Brain microvascular endothelial cell (primary cell): ENCODE measurements around the gene SESTD1.
"Not testable (repeated sequence)": the region's sequence is repeated elsewhere in the genome, so short reads cannot be mapped to it uniquely, and the experiment has no call there.

Experiments used
- DNase-seq: peaks from one replicate; pipeline ENCODE4 v3.0.0-alpha.2; 2020
- H3K27ac ChIP-seq: fragments of 250-450 bp; sonication (Bioruptor Pico); 2 replicates; pipeline ENCODE4 v1.5.1; 2020; ENCODE audit warnings: mild to moderate bottlenecking, moderate library complexity
- H3K27me3 ChIP-seq: fragments of 250-450 bp; sonication (Bioruptor Pico); replicated peaks from 2 replicates; pipeline ENCODE4 v1.5.1; 2020; ENCODE audit warnings: mild to moderate bottlenecking
- H3K36me3 ChIP-seq: fragments of 250-450 bp; sonication (Bioruptor Pico); replicated peaks from 2 replicates; pipeline ENCODE4 v1.5.1; 2020; ENCODE audit warnings: mild to moderate bottlenecking
- H3K4me3 ChIP-seq: 2 replicates; pipeline ENCODE4 v1.5.1; 2011; ENCODE audit warnings: low read depth, mild to moderate bottlenecking, control low read depth, low read length, moderate library complexity
- in situ Hi-C: cut with HindIII; loops from 2 replicates; pipeline ENCODE4 v1.10.0; 2017; ENCODE audit warnings: low sequenced_read_pairs, low pct_ligation_motif_present
- TF ChIP-seq, protein P1 (sequence below): IDR thresholded peaks from 2 replicates; pipeline ENCODE4 v1.5.1; 2011; ENCODE audit warnings: low read depth, mild to moderate bottlenecking, moderate library complexity, low read length, control low read depth, inconsistent platforms; ENCODE audit errors: missing control alignments

Gene SESTD1

DNA sequence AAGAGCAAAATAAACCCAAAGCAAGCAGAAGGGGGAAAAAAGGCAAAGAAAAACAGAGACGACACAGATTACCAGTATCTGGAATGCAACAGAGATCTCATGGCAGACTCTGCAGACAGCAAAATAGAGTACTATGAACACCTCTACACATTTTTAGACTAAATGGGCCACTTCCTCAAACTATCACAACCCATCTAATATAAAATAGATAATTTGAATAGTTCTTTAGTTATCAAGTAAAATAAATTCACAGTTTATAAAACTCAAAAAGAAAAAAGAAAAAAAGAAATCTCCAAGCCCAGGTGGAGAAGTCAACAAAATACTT, 16.6 kb downstream of the SESTD1 start:
- no peak overlapping the region for H3K4me3 ChIP-seq
- no peak for DNase-seq
- no peaks in the 10 kb centered on the region for H3K36me3 ChIP-seq
- in situ Hi-C loops, result no loop called here
- H3K27ac ChIP-seq, result no peak overlapping the region
- TF ChIP-seq, protein P1, sequence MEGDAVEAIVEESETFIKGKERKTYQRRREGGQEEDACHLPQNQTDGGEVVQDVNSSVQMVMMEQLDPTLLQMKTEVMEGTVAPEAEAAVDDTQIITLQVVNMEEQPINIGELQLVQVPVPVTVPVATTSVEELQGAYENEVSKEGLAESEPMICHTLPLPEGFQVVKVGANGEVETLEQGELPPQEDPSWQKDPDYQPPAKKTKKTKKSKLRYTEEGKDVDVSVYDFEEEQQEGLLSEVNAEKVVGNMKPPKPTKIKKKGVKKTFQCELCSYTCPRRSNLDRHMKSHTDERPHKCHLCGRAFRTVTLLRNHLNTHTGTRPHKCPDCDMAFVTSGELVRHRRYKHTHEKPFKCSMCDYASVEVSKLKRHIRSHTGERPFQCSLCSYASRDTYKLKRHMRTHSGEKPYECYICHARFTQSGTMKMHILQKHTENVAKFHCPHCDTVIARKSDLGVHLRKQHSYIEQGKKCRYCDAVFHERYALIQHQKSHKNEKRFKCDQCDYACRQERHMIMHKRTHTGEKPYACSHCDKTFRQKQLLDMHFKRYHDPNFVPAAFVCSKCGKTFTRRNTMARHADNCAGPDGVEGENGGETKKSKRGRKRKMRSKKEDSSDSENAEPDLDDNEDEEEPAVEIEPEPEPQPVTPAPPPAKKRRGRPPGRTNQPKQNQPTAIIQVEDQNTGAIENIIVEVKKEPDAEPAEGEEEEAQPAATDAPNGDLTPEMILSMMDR, result no peak
- H3K27me3 ChIP-seq, result no peaks in the 10 kb centered on the region

DNA sequence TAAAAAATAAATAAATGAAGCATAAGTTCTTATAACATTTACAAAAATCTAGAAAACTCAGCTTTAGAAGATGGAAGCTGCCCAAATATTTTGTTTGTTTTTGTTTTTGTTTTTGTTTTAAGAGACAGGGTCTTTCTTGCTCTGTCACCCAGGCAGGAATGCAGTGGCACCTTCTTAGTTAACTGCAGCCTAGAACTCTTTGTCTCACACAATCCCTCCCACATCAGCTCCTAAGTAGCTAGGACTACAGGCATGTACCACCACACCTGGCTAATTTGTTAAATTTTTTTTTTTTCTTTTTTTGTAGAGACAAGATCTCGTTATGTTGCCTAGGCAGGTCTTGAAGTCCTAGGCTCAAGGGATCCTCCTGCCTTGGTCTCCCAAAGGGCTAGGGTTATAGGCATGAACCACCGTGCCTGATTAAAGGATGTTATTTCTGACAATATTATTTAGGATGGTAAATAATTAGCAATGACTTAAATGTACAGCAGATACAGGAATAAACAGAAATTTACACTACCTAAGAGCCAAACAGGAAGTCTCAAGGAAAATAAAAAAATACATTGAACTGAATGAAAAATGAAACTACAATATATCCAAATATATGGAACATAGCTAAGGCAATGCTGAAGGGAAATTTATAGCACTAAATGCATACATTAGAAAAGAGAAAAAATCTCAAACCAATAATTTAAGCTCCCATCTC, 17.2 kb downstream of the SESTD1 start:
- DNase-seq, result no peak
- Histone ChIP-seq H3K4me3 (no peak overlapping the region), H3K36me3 (no peaks in the 10 kb centered on the region), H3K27me3 (no peaks in the 10 kb centered on the region), H3K27ac (no peak overlapping the region)
- TF ChIP-seq, protein P1, result no peak
- in situ Hi-C loops, result no loop called here

DNA sequence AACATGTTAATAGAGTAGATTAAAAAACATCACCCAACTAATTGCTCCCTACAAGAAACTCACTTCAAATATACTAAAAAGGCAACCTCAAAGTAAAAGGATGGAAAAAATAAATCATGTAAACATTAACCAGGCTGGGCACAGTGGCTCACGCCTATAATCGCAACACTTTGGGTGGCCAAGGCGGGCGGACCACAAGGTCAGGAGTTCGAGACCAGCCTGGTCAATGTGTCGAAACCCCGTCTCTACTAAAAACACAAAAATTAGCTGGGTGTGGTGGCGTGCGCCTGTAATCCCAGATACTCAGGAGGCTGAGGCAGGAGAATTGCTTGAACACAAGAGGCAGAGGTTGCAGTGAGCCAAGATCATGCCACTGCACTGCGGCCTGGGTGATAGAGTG, 18.8 kb downstream of the SESTD1 start:
- H3K36me3 ChIP-seq, H3K27ac ChIP-seq, in situ Hi-C loops, H3K27me3 ChIP-seq, H3K4me3 ChIP-seq, DNase-seq: not testable (repeated sequence)

DNA sequence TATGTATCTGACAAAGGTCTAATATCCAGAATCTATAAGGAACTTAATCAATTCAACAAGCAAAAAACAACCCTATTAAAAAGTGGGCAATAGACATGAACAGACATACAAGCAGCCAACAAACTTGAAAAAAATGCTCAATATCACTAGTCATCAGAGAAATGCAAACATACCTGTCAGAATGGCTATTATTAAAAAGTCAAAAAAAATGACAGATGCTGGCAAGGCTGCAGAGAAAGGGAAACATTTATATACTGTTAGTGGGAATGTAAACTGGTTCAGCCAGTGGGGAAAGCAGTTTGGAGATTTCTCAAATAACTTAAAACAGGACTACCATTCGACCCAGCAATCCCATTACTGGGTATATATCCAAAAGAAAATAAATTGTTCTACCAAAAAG, 21.6 kb downstream of the SESTD1 start:
- Histone ChIP-seq H3K27ac (no peak overlapping the region), H3K36me3 (no peaks in the 10 kb centered on the region), H3K4me3 (no peak overlapping the region), H3K27me3 (no peaks in the 10 kb centered on the region)
- in situ Hi-C loops, result no loop called here
- no peak for DNase-seq
- TF ChIP-seq, protein P1, result no peak

DNA sequence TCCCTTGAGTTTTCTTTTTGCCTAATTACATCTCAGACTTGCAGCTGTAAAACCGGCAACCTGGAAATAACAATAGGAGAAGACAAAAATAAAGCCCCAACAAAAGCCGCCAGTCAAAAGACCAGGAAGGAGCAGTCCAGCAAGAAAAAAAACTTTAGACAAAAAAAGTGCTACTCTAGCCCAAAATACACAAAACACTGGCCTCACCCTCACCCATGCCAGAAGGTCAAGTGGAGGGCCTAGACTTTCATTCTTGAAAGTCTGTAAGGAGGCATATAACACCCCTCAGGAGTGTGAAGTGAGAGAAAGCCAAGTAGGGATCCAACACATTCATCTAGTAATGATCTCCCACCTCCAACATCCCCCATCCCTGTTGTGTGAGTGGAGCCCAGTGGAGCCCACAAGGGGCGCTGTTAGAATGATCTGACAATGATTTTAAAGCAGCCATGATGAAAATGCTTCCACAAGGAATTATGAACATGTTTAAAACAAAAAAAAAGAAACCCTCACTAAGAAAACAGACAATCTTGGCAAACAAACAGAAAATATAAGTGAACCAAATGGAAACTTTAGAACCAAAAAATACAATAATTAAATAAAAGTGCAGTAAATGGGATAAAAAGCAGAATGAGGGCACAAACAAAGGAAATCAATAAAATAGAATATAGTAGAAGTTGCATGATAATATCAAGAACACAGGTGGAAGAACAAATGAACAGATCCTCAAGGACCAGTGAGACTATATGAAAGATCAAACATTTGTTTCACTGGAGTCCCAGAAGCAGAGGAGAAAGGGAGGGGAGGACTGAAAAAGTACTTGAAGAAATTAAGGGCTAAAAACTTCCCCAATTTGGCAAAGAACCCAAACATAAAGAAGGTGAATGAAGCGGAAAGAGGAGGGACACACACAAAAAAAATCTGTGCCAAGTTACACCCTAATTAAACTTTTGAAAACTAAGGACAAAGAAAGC, 23.9 kb downstream of the SESTD1 start:
- DNase-seq, result no peak
- H3K27ac ChIP-seq, result no peak overlapping the region
- no peak overlapping the region for H3K4me3 ChIP-seq
- H3K36me3 ChIP-seq, result no peaks in the 10 kb centered on the region
- H3K27me3 ChIP-seq, result no peaks in the 10 kb centered on the region
- in situ Hi-C loops, result no loop called here
- TF ChIP-seq, protein P1, result peak; percentile 41

DNA sequence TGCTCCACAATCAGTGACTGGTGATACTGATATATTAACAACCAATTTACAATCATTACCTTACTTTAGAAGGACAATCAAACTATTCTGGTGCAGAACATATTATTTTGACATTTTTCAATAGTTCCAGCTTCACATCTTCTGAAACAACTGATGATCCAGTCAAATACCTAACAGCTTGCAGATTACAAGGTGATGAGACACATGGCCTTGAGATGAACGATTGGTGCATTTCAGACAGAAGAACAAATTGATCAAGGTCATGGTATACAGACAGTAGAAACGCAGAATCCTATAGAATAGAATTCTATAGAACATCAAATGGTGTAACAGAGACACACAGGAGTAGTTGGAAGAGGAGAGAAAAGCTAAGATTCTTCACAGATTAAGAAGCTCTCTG, 24.8 kb downstream of the SESTD1 start:
- Histone ChIP-seq H3K27ac (no peak overlapping the region), H3K36me3 (no peaks in the 10 kb centered on the region), H3K27me3 (no peaks in the 10 kb centered on the region), H3K4me3 (no peak overlapping the region)
- in situ Hi-C loops, result no loop called here
- no peak for DNase-seq
- TF ChIP-seq, protein P1, result no peak
